HepG2 (cell line): ENCODE measurements around the gene ZNF341. TPM values are rescaled to one million over a fixed set of nuclear protein-coding genes. Genes with fewer than 3 reads are reported as not detected.

Experiments
- CBX2 ChIP-seq, 2 experiments: fragments of 200-600 bp in 1 of 2; sonication (generic); formaldehyde crosslinking in 1 of 2; IDR thresholded peaks; 2 replicates each; pipeline versions ENCODE4 v1.7.0 to v1.8.1; 2018 to 2022; ENCODE audit warnings: low read depth in 2 of 2, low read length in 1 of 2, mild to moderate bottlenecking in 1 of 2, missing genetic modification reagents in 1 of 2
- ELF4 ChIP-seq: sonication (generic); formaldehyde crosslinking; IDR thresholded peaks from 2 replicates; pipeline ENCODE4 v1.5.0; 2020; ENCODE audit warnings: missing genetic modification reagents, mild to moderate bottlenecking, moderate library complexity, borderline replicate concordance
- HMGXB4 ChIP-seq, 2 experiments: sonication (generic) in 1 of 2; formaldehyde crosslinking in 1 of 2; IDR thresholded peaks; 2 replicates each; pipeline versions ENCODE4 v1.4.0 to v1.6.1; 2018 to 2020; ENCODE audit warnings: missing genetic modification reagents in 2 of 2, borderline replicate concordance in 1 of 2, low read depth in 1 of 2, mild to moderate bottlenecking in 1 of 2, missing biosample characterization in 1 of 2
- ISL2 ChIP-seq: sonication (generic); formaldehyde crosslinking; IDR thresholded peaks from 2 replicates; pipeline ENCODE4 v1.5.0; 2020; ENCODE audit warnings: missing genetic modification reagents
- NFIC ChIP-seq: IDR thresholded peaks from 2 replicates; pipeline ENCODE4 v1.6.1; 2012; ENCODE audit warnings: mild to moderate bottlenecking, low read length, inconsistent platforms
- NFYB ChIP-seq: sonication (generic); formaldehyde crosslinking; IDR thresholded peaks from 2 replicates; pipeline ENCODE4 v1.4.0; 2020; ENCODE audit warnings: missing genetic modification reagents
- PPARG ChIP-seq: conservative IDR thresholded peaks from 2 replicates; pipeline ENCODE4 v1.6.1; 2016; ENCODE audit warnings: missing biosample characterization, missing genetic modification reagents
- REPIN1 ChIP-seq: sonication (generic); formaldehyde crosslinking; IDR thresholded peaks from 2 replicates; pipeline ENCODE4 v1.8.0; 2022; ENCODE audit warnings: missing genetic modification reagents, low read depth, mild to moderate bottlenecking, borderline replicate concordance
- SRY ChIP-seq: sonication (generic); formaldehyde crosslinking; IDR thresholded peaks from 2 replicates; pipeline ENCODE4 v1.8.0; 2022; ENCODE audit warnings: mild to moderate bottlenecking, missing genetic modification reagents
- TARDBP ChIP-seq: sonication (generic); formaldehyde crosslinking; IDR thresholded peaks from 2 replicates; pipeline ENCODE4 v1.8.0; 2022; ENCODE audit warnings: mild to moderate bottlenecking, missing genetic modification reagents
- USF2 ChIP-seq, 2 experiments: sonication (generic) in 1 of 2; formaldehyde crosslinking in 1 of 2; IDR thresholded peaks; 2 replicates each; pipeline versions ENCODE4 v1.5.1 to v1.6.1; 2011 to 2020; ENCODE audit warnings: borderline replicate concordance in 1 of 2, low read depth in 1 of 2, low read length in 1 of 2, mild to moderate bottlenecking in 1 of 2, missing genetic modification reagents in 1 of 2, moderate library complexity in 1 of 2
- ZMAT3 ChIP-seq: sonication (generic); formaldehyde crosslinking; conservative IDR thresholded peaks from 2 replicates; pipeline ENCODE4 v1.7.0; 2021; ENCODE audit warnings: missing genetic modification reagents
- ZNF331 ChIP-seq: sonication (generic); formaldehyde crosslinking; IDR thresholded peaks from 2 replicates; pipeline ENCODE4 v1.4.0; 2020; ENCODE audit warnings: missing genetic modification reagents
- ZNF354B ChIP-seq: sonication (generic); formaldehyde crosslinking; IDR thresholded peaks from 2 replicates; pipeline ENCODE4 v1.8.0; 2022; ENCODE audit warnings: mild to moderate bottlenecking, missing genetic modification reagents
- ZNF749 ChIP-seq: sonication (generic); formaldehyde crosslinking; IDR thresholded peaks from 2 replicates; pipeline ENCODE4 v1.8.0; 2022; ENCODE audit warnings: mild to moderate bottlenecking, missing genetic modification reagents, moderate library complexity, borderline replicate concordance
- ZNF790 ChIP-seq: sonication (generic); formaldehyde crosslinking; IDR thresholded peaks from 2 replicates; pipeline ENCODE4 v1.8.0; 2022; ENCODE audit warnings: missing genetic modification reagents, mild to moderate bottlenecking, borderline replicate concordance
- ZNF800 ChIP-seq: sonication (generic); formaldehyde crosslinking; IDR thresholded peaks from 2 replicates; pipeline ENCODE4 v1.4.0; 2020; ENCODE audit warnings: missing genetic modification reagents
- polyA plus RNA-seq, 8 experiments: library from polyadenylated mRNA; depleted of rRNA in 3 of 8; stranded (reverse) in 7 of 8; unstranded in 1 of 8; fragments of >200 nt; fragmentation: Illumina TruSeq in 4 of 8; extraction: Trizol in 4 of 8; gene quantifications; 2 replicates each; pipeline versions ENCODE4 v1.2.1 to v1.2.3, GENCODE V29; 2011 to 2016; ENCODE audit warnings: low read depth in 4 of 8, missing spikeins in 1 of 8, mixed read lengths in 1 of 8; ENCODE audit not compliant: insufficient read depth in 1 of 8
- total RNA-seq, 5 experiments: library from RNA; depleted of rRNA; stranded (reverse); fragments of >200 nt; fragmentation: Illumina TruSeq; extraction: Trizol; gene quantifications; 2 replicates each; pipeline ENCODE4 v1.2.3, GENCODE V29; 2016; ENCODE audit warnings: low read depth in 1 of 5
- TF ChIP-seq, protein P1 (sequence below): sonication (generic); formaldehyde crosslinking; IDR thresholded peaks from 2 replicates; pipeline ENCODE4 v1.5.0; 2020; ENCODE audit warnings: mild to moderate bottlenecking, low read depth, missing genetic modification reagents, borderline replicate concordance
- TF ChIP-seq, protein P2 (sequence below): sonication (generic); IDR thresholded peaks from 2 replicates; pipeline ENCODE4 v1.6.1; 2016; ENCODE audit warnings: low read depth, borderline replicate concordance

Gene ZNF341
- total and polyA plus RNA-seq, 2 of the 13 experiments (the other 11 are each of a cell fraction or from before 2014, with no cell fraction given): 1.1 to 2.2 TPM

DNA sequence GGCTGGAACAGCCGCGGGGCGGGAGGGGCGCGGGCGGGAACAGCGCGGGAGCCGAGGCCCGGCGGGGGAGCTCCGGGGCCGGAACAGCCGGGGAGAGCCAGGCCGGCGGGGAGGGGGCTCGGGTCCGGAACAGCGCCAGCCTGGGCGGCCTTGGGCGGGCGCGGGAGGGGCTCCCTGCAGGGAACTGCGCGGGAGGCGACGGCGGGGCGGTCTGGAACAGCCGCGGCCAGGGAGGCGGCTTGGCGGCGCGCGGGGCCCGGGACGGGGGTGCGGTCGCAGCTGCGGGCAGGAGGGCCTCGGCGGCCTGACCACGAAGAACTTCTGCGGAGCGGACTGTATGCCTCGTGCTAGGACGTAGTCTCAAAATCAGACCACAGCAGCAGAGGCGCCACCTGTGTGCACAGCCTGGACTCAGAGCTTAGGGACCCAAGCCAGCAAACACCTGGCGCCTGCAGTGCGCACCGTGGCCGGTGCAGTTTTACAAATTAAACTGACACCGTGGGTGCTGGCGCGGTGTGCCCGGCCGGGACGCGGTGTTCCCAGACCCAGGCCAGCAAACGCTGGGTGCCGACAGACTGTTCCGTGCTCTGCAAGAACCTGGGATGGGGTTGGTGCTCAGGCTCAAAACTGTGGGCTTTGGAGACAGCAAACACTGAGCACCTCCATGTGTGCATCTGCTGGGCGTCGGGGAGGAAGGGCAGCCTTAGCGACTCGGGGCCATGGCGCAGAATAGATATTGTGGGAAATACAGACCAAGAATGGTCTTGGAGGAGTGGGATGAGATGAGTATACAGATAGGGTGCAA lies 572 bp downstream of the ZNF341 start (continued):
- no peak for TF ChIP-seq USF2 (IDR thresholded peaks at IDR 0.05; ENCODE audit: low read depth, low read length)
- peak; percentile 35; the same call in 1 of the 2 replicates for TF ChIP-seq USF2 (CRISPR knock-in tag; IDR thresholded peaks at IDR 0.05; ENCODE audit: borderline replicate concordance)
- TF ChIP-seq REPIN1 (CRISPR knock-in tag): peak; percentile 88
- TF ChIP-seq ZNF331 (CRISPR knock-in tag): peak; percentile 81
- TF ChIP-seq ELF4: peak; percentile 73; the same call in 1 of the 2 replicates
- 0 out of 2 replicates have a peak, but pooled peaks have one; percentile 44 for TF ChIP-seq ISL2 (CRISPR knock-in tag)
- peak; percentile 9; the same call in 1 of the 2 replicates for TF ChIP-seq PPARG (CRISPR knock-in tag)
- TF ChIP-seq ZMAT3 (CRISPR knock-in tag): peak; percentile 87; the same call in 1 of the 2 replicates
- TF ChIP-seq NFIC: no peak; the same call in 1 of the 2 replicates
- peak; percentile 93; the same call in 1 of the 2 replicates for TF ChIP-seq ZNF354B (CRISPR knock-in tag)
- peak; percentile 29; the same call in 1 of the 2 replicates for TF ChIP-seq NFYB (CRISPR knock-in tag)
- TF ChIP-seq TARDBP (CRISPR knock-in tag): peak; percentile 42; the same call in 1 of the 2 replicates
- peak; percentile 95 for TF ChIP-seq ZNF800 (CRISPR knock-in tag)
- peak in 1 of 2 experiments; percentile 40; a peak in 3 of 4 replicates for TF ChIP-seq HMGXB4 (CRISPR knock-in tag; IDR thresholded peaks at IDR 0.05; ENCODE audit: borderline replicate concordance in 1 of 2, low read depth in 1 of 2)
- TF ChIP-seq ZNF749 (CRISPR knock-in tag): peak; percentile 90; the same call in 1 of the 2 replicates
- TF ChIP-seq, protein P1, sequence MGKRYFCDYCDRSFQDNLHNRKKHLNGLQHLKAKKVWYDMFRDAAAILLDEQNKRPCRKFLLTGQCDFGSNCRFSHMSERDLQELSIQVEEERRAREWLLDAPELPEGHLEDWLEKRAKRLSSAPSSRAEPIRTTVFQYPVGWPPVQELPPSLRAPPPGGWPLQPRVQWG: no peak
- TF ChIP-seq, protein P2, sequence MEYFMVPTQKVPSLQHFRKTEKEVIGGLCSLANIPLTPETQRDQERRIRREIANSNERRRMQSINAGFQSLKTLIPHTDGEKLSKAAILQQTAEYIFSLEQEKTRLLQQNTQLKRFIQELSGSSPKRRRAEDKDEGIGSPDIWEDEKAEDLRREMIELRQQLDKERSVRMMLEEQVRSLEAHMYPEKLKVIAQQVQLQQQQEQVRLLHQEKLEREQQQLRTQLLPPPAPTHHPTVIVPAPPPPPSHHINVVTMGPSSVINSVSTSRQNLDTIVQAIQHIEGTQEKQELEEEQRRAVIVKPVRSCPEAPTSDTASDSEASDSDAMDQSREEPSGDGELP: peak; percentile 61; the same call in 1 of the 2 replicates
- no peak for TF ChIP-seq CBX2 (IDR thresholded peaks at IDR 0.05; ENCODE audit: low read depth, low read length)
- peak; percentile 39; the same call in 1 of the 2 replicates for TF ChIP-seq CBX2 (CRISPR knock-in tag; IDR thresholded peaks at IDR 0.05; ENCODE audit: low read depth)
- peak; percentile 97 for TF ChIP-seq SRY (CRISPR knock-in tag)
- peak; percentile 98 for TF ChIP-seq ZNF790
